Measurements from ENCODE around the gene IFI44L. TPM values are rescaled to one million over a fixed set of nuclear protein-coding genes. Genes with fewer than 3 reads are reported as not detected.

The IFI44L gene
- 5.4 TPM for total RNA-seq
- long read RNA-seq, result 0 reads

DNA sequence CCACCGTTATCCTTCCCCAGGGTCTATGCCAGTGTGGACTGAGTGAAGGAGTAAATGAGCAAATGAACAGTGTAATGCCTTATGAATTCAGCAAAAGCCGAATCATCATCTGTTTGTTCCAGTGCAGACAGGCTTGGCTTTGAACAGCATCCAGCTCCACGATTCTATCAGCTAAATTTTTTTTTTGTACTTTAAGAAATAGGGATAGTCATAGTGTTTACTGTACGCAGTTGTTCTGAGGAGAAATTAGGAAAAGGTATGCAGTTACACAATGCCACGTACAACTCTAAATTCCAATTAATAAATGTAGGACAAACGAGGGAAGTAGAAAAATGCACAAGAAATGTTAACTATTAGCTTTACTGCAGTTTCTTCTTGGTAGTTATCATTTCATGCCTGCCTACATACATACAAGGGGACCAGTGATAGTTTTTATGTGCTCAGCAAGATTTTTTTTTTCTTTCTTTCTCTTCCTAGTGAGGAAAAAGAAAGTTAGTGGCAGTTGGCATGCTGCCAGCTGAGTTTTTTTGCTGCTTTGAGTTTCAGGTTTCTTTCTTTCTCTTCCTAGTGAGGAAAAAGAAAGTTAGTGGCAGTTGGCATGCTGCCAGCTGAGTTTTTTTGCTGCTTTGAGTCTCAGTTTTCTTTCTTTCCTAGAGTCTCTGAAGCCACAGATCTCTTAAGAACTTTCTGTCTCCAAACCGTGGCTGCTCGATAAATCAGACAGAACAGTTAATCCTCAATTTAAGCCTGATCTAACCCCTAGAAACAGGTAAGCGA lies at the start of gene IFI44L:
Gene IFI44L (plus strand): TSS at position 646 of the 777 bp plus-strand sequence. CDS start 7,468 bp downstream, outside the sequence.
- Histone ChIP-seq H3K36me3 (no peaks in the 10 kb centered on the region), H3K27me3 (ENCODE audit: low read depth) (no peaks in the 10 kb centered on the region), H3K4me1 (peaks cover 30% of the 10 kb centered on the region), H3K4me3 (peak within 1 kb of the TSS; percentile 61), H3K9me3 (replicated peaks) (no peaks in the 10 kb centered on the region), H3K27ac (replicated peaks) (peak within 1 kb of the TSS; percentile 86)
- TF ChIP-seq, protein P1, sequence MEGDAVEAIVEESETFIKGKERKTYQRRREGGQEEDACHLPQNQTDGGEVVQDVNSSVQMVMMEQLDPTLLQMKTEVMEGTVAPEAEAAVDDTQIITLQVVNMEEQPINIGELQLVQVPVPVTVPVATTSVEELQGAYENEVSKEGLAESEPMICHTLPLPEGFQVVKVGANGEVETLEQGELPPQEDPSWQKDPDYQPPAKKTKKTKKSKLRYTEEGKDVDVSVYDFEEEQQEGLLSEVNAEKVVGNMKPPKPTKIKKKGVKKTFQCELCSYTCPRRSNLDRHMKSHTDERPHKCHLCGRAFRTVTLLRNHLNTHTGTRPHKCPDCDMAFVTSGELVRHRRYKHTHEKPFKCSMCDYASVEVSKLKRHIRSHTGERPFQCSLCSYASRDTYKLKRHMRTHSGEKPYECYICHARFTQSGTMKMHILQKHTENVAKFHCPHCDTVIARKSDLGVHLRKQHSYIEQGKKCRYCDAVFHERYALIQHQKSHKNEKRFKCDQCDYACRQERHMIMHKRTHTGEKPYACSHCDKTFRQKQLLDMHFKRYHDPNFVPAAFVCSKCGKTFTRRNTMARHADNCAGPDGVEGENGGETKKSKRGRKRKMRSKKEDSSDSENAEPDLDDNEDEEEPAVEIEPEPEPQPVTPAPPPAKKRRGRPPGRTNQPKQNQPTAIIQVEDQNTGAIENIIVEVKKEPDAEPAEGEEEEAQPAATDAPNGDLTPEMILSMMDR (IDR thresholded peaks at IDR 0.05; ENCODE audit: borderline replicate concordance), result no peak
- DNase-seq, result peak; percentile 27
- intact Hi-C loops (cut with micrococcal nuclease), result loop anchor here (5.0 kb wide), 1 partner anchor 57 kb away; no protein-coding TSS in a partner anchor

DNA sequence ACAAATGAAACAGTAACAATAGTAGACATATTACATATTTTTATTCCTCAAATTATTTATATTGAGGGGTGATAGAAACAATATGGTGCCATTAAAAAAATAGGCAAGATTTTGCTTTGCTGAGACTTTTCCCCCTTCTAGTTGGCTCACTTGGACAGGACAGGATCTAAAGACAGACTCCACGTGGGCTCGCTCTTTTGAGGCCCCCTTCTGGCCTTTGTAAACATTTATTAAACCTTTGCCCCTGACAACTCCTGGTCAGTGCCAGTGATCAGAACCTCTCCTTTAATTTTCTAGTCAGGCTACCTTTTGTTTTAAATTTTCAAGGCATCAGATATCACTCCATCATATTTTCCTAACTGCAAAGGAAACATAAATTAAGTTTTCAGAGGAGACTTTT lies 49.7 kb upstream of the IFI44L start:
- Histone ChIP-seq H3K27ac (replicated peaks) (no peak overlapping the region), H3K9me3 (replicated peaks) (peaks cover 4% of the 10 kb centered on the region), H3K4me1 (no peaks in the 10 kb centered on the region), H3K36me3 (no peaks in the 10 kb centered on the region), H3K4me3 (no peak overlapping the region), H3K27me3 (ENCODE audit: low read depth) (no peaks in the 10 kb centered on the region)
- DNase-seq, result no peak
- TF ChIP-seq, protein P1 (IDR thresholded peaks at IDR 0.05; ENCODE audit: borderline replicate concordance), result no peak
- intact Hi-C loops (cut with micrococcal nuclease), result no loop called here

DNA sequence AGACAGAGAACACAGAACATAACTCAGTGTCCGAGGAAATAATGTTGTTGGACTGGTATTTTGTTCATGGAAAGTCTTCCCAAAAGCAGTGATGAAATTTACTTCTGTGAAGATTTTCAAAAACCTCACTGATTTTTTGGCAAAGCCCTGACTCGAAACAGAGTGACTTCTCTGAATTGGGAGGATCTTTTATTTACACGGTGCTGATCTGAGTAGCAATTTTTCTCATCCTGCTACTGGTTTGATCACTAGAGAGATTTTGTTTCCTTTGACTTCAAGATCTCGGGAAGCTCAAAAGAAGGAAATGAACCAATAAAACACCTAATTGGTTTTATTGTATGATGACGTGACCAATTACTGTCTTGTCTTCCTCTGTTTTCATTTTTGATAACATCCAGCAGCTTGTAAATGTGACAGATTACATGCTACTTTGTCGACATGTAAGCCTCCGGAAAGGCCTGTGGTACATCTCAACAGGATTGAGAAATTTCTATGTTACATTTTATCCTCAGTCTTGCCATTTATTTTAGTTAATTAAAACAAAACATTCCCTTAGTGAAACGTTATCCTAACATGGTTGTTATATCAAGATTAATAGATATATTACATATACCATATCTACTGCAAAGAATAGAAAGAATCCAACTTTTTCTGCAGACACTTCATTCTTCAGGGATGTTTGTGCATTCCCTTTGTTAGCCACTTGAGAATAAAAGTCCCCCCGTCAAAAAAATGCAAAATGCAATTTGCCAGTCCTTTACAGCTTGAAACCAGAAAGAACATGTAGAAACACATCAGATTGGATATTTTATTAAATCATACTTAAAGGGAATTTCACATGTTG lies 42.8 kb upstream of the IFI44L start:
- Histone ChIP-seq H3K27ac (replicated peaks) (no peak overlapping the region), H3K4me3 (no peak overlapping the region)

DNA sequence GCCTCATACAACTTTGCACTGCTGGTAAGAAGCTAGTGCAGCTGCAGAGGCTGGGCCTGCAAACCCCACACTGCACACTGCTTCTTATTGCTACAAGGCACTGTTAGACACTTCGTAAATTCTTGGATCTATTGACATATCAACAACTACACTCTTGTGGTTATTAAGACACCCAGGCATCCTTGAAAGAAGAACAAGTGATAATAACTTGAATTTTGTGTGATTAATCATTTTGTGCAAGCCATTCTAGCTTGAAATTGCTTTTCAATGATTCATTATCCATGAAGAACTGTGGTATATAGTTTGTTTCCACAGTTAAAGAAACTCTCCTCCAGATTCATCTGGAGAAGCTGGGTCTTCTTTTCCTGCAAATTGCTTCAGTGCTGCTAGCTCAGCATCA lies 33.7 kb upstream of the IFI44L start:
- no peak overlapping the region for H3K27ac ChIP-seq (replicated peaks)
- no peak for DNase-seq
- H3K36me3 ChIP-seq, result no peaks in the 10 kb centered on the region
- no peaks in the 10 kb centered on the region for H3K27me3 ChIP-seq (ENCODE audit: low read depth)
- H3K4me1 ChIP-seq, result no peaks in the 10 kb centered on the region
- TF ChIP-seq, protein P1 (IDR thresholded peaks at IDR 0.05; ENCODE audit: borderline replicate concordance), result no peak
- H3K9me3 ChIP-seq (replicated peaks), result no peaks in the 10 kb centered on the region
- intact Hi-C loops (cut with micrococcal nuclease), result no loop called here
- no peak overlapping the region for H3K4me3 ChIP-seq

More for the DNA sequence above, 42.8 kb upstream of the IFI44L start:
- no peak for DNase-seq
- H3K9me3 ChIP-seq (replicated peaks), result peaks cover 4% of the 10 kb centered on the region
- H3K4me1 ChIP-seq, result no peaks in the 10 kb centered on the region
- no peaks in the 10 kb centered on the region for H3K27me3 ChIP-seq (ENCODE audit: low read depth)
- intact Hi-C loops (cut with micrococcal nuclease), result no loop called here
- TF ChIP-seq, protein P1 (IDR thresholded peaks at IDR 0.05; ENCODE audit: borderline replicate concordance), result no peak
- no peaks in the 10 kb centered on the region for H3K36me3 ChIP-seq

DNA sequence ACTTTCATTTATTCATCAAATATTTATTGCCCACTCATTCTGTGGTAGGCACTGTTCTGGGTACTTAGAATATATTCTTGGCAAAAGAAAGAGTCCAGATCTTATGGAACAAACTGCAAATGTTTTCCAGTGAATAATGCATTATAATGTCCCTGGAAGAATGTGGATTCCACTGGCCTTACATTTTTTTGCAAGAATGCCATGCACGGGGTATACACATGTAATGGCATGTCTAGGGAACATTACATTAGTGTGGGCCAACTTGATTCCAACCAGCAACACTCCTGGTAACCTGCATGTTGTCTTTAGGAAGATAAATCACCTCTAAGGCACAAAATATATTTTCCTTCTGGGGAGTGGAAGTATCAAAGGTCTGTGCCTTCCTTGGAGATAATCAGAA lies 33.0 kb upstream of the IFI44L start:
- intact Hi-C loops (cut with micrococcal nuclease), result no loop called here

More for the DNA sequence above, 33.0 kb upstream of the IFI44L start:
- Histone ChIP-seq H3K27me3 (ENCODE audit: low read depth) (no peaks in the 10 kb centered on the region), H3K9me3 (replicated peaks) (no peaks in the 10 kb centered on the region), H3K4me1 (no peaks in the 10 kb centered on the region), H3K36me3 (no peaks in the 10 kb centered on the region), H3K4me3 (no peak overlapping the region), H3K27ac (replicated peaks) (no peak overlapping the region)
- no peak for DNase-seq
- TF ChIP-seq, protein P1 (IDR thresholded peaks at IDR 0.05; ENCODE audit: borderline replicate concordance), result no peak

Data from left ventricle myocardium inferior (tissue), 1 donor.